PC-3 (cell line): ENCODE results near the gene NLRP3. TPM values are rescaled to one million over a fixed set of nuclear protein-coding genes. Genes with fewer than 3 reads are reported as not detected.

Experiments used
- ATAC-seq: fragments of 200-7000 bp; cut with Tn5 transposase; 2 replicates; pipeline ENCODE4 v1.9.1; 2020; ENCODE audit warnings: mild to moderate bottlenecking, moderate library complexity
- BruUV-seq: library from RNA; stranded (reverse); fragments of 400-500 nt; replicated peaks from 2 replicates; lab custom pipeline; 2021; lab: Mats Ljungman, UMichigan
- CTCF ChIA-PET: fragments of 300-600 bp; sonication (Branson Sonifier 250); formaldehyde crosslinking; loops from one replicate; lab custom pipeline; 2022; ENCODE audit warnings: antibody characterized with exemption; lab: Charles Lee
- POLR2A ChIA-PET: fragments of 300-600 bp; sonication (Branson Sonifier 250); formaldehyde crosslinking; loops from one replicate; lab custom pipeline; 2022; ENCODE audit warnings: antibody characterized with exemption; ENCODE audit not compliant: unreplicated experiment; lab: Charles Lee
- DNase-seq: peaks from one replicate; pipeline ENCODE4 v3.0.0-alpha.2; 2015
- H2AFZ ChIP-seq: fragments of 300-600 bp; sonication (generic); 2 replicates; pipeline ENCODE4 v1.6.0; 2016; ENCODE audit warnings: antibody characterized with exemption, low read length
- H3F3A ChIP-seq: fragments of 300-600 bp; sonication (generic); one replicate; pipeline ENCODE4 v1.6.0; 2017; ENCODE audit warnings: antibody characterized with exemption, low read length, control low read depth, mild to moderate bottlenecking; ENCODE audit not compliant: unreplicated experiment
- H3K27ac ChIP-seq: fragments of 300-600 bp; sonication (generic); 2 replicates; pipeline ENCODE4 v1.5.1; 2016; ENCODE audit warnings: mild to moderate bottlenecking, low read length
- H3K27me3 ChIP-seq: fragments of 300-600 bp; sonication (generic); 2 replicates; pipeline ENCODE4 v1.6.1; 2016; ENCODE audit warnings: low read length, mixed read lengths
- H3K36me3 ChIP-seq: fragments of 300-600 bp; sonication (generic); 2 replicates; pipeline ENCODE4 v1.6.1; 2016; ENCODE audit warnings: low read depth, mixed run types, low read length, mixed read lengths
- H3K4me1 ChIP-seq: fragments of 300-600 bp; sonication (generic); 2 replicates; pipeline ENCODE4 v1.5.1; 2016; ENCODE audit warnings: low read length; ENCODE audit not compliant: insufficient read depth
- H3K4me2 ChIP-seq: fragments of 300-600 bp; sonication (generic); 2 replicates; pipeline ENCODE4 v1.6.0; 2016; ENCODE audit warnings: low read length
- H3K4me3 ChIP-seq: fragments of 300-600 bp; sonication (generic); 2 replicates; pipeline ENCODE4 v1.5.1; 2016; ENCODE audit warnings: mild to moderate bottlenecking, low read length, mixed read lengths
- H3K79me2 ChIP-seq: fragments of 300-600 bp; sonication (generic); 2 replicates; pipeline ENCODE4 v1.6.1; 2017; ENCODE audit warnings: low read length, mixed read lengths
- H3K9ac ChIP-seq: fragments of 300-600 bp; sonication (generic); 2 replicates; pipeline ENCODE4 v1.6.0; 2016; ENCODE audit warnings: mild to moderate bottlenecking, low read length
- H3K9me2 ChIP-seq: fragments of 300-600 bp; sonication (generic); replicated peaks from 2 replicates; pipeline ENCODE4 v1.6.1; 2016; ENCODE audit warnings: mixed run types, low read length, mixed read lengths
- H3K9me3 ChIP-seq: fragments of 300-600 bp; sonication (generic); 2 replicates; pipeline ENCODE4 v1.6.1; 2016; ENCODE audit warnings: low read length, mixed read lengths
- H4K20me1 ChIP-seq: fragments of 300-600 bp; sonication (generic); 2 replicates; pipeline ENCODE4 v1.6.1; 2016; ENCODE audit warnings: low read length, mixed read lengths
- EZH2 ChIP-seq: fragments of 300-600 bp; sonication (generic); IDR thresholded peaks from one replicate; pipeline ENCODE4 v1.6.1; 2017; ENCODE audit warnings: antibody characterized with exemption, mild to moderate bottlenecking, low read length; ENCODE audit not compliant: unreplicated experiment
- EZH2phosphoT487 ChIP-seq: fragments of 300-600 bp; sonication (generic); IDR thresholded peaks from 2 replicates; pipeline ENCODE4 v1.6.1; 2018; ENCODE audit warnings: mild to moderate bottlenecking, antibody characterized with exemption, low read length, borderline replicate concordance
- intact Hi-C: fragments of 100-400 bp; cut with micrococcal nuclease; formaldehyde crosslinking; loops from 2 replicates; pipeline ENCODE4 v1.9.0; 2023
- total RNA-seq: library from RNA; depleted of rRNA; stranded (reverse); fragments of >200 nt; gene quantifications from 2 replicates; pipeline ENCODE4 v1.2.3, GENCODE V29; 2014
- TF ChIP-seq, protein P1 (sequence below): fragments of 300-600 bp; sonication (generic); conservative IDR thresholded peaks from 2 replicates; pipeline ENCODE4 v1.5.1; 2017; ENCODE audit warnings: antibody characterized with exemption, low read depth, mild to moderate bottlenecking, low read length

NLRP3 gene
- total RNA-seq, 1 experiment from 2014 or later, result 0.40 TPM

DNA sequence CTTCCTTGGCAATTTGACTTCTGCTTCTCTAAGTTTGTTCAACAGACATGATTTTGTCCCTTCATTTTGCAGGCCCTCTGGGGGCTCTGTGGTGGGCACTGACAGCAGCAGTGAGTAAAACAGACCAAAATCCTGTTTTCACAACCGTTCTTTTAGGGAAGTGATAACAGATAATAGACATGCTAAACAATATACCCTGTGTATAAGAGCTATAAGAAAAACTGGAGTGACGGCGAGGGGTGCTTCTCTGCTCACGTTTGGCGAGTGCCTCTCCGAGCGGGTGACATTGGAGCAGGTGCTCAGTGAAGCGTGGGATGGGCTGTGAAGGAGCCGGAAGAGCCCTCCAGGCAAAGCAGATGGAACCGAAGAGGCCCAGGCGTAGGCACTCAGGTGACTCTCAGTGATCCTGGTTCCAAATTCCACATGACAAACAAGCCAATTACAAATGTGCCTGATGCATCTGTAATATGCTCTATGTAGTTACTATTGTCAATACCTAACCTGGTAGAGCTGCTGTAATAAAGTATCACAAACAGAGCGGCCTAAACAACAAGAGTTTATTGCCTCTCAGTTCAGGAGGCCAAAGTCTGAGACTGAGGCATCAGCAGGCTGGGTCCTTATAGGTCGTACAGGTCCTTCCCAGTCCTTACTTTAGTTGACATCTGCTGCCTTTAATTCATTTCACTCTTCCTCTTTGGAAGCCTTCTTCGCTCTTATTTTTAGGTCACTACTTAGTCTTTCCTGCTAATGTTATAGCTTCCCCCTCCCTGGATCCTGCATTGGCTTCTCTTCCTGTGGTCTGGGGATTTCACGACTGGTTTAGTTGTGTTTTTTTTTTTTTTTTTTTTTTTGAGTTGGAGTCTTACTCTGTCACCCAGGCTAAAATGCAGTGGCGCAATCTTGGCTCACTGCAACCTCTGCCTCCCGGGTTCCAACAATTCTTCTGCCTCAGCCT, 21.9 kb downstream of the NLRP3 start:
- Histone ChIP-seq H4K20me1 (no peaks in the 10 kb centered on the region), H3K4me1 (0 out of 2 replicates have a peak, but pooled peaks cover 4% of the 10 kb centered on the region), H3K27ac (no peak overlapping the region), H3K36me3 (no peaks in the 10 kb centered on the region), H3K9me3 (no peaks in the 10 kb centered on the region), H3K9ac (no peak overlapping the region), H3K79me2 (no peaks in the 10 kb centered on the region), H3K4me2 (no peak overlapping the region), H3F3A (no peaks in the 10 kb centered on the region), H3K27me3 (peaks cover 42% of the 10 kb centered on the region), H3K4me3 (no peak overlapping the region), H3K9me2 (no peaks in the 10 kb centered on the region), H2AFZ (no peak overlapping the region)
- TF ChIP-seq, protein P1, sequence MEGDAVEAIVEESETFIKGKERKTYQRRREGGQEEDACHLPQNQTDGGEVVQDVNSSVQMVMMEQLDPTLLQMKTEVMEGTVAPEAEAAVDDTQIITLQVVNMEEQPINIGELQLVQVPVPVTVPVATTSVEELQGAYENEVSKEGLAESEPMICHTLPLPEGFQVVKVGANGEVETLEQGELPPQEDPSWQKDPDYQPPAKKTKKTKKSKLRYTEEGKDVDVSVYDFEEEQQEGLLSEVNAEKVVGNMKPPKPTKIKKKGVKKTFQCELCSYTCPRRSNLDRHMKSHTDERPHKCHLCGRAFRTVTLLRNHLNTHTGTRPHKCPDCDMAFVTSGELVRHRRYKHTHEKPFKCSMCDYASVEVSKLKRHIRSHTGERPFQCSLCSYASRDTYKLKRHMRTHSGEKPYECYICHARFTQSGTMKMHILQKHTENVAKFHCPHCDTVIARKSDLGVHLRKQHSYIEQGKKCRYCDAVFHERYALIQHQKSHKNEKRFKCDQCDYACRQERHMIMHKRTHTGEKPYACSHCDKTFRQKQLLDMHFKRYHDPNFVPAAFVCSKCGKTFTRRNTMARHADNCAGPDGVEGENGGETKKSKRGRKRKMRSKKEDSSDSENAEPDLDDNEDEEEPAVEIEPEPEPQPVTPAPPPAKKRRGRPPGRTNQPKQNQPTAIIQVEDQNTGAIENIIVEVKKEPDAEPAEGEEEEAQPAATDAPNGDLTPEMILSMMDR, result no peak
- TF ChIP-seq EZH2, result no peak
- TF ChIP-seq EZH2phosphoT487, result no peak
- POLR2A ChIA-PET, result no interaction called here
- intact Hi-C loops, result no loop called here
- DNase-seq (no peak), ATAC-seq (no peak)
- BruUV-seq, result no TSS peak
- CTCF ChIA-PET, result no interaction called here

DNA sequence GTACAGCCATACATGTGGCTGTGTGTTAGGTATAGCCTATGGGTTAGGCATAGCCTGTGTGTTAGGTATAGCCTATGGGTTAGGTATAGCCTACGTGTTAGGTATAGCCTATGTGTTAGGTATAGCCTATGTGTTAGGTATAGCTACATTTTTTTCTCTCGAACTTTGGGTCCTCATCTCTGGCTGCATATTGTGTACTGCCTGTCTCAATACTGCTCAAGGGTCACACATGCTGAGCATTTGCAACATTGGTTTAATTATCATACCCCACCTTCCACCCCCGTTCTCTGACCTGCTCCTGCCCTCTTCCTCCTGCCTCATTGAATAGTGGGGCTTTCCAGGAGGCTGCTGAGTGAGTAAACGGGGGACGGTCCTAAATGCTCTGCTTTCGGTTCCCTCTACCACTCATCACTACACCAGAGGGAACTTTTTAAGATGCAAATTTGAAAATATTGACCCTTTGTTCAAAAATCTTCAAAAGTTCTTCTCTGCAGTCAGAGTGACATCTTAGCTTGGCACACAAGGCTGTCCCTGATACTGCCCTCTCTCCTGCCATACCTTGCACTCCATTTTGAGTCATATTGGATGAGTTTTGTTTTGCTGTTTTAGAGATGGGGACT, 24.1 kb downstream of the NLRP3 start:
- Histone ChIP-seq H3K79me2 (no peaks in the 10 kb centered on the region), H3F3A (no peaks in the 10 kb centered on the region), H3K9me3 (no peaks in the 10 kb centered on the region), H2AFZ (no peak overlapping the region), H3K9me2 (no peaks in the 10 kb centered on the region), H4K20me1 (no peaks in the 10 kb centered on the region), H3K4me1 (0 out of 2 replicates have a peak, but pooled peaks cover 2% of the 10 kb centered on the region), H3K4me2 (no peak overlapping the region), H3K4me3 (no peak overlapping the region), H3K36me3 (no peaks in the 10 kb centered on the region), H3K27ac (no peak overlapping the region), H3K9ac (no peak overlapping the region), H3K27me3 (peaks cover 28% of the 10 kb centered on the region)
- no TSS peak for BruUV-seq
- intact Hi-C loops, result no loop called here
- ATAC-seq (no peak), DNase-seq (no peak)
- ChIA-PET POLR2A (interaction anchor here (0.6 kb wide), 1 partner anchor 15 kb away, joined by 7 read pairs; no protein-coding TSS in a partner anchor), CTCF (no interaction called here)
- no peak for TF ChIP-seq EZH2phosphoT487
- TF ChIP-seq, protein P1, result no peak
- TF ChIP-seq EZH2, result no peak
